Activated T-helper 17 cell treated with anti-CD3 and anti-CD28 coated beads, Interleukin-2, amount 50 U/mL, for 72 hours (primary cell): ENCODE results near the gene HOMER3. TPM values are rescaled to one million over a fixed set of nuclear protein-coding genes. Genes with fewer than 3 reads are reported as not detected.
"Not testable (repeated sequence)": the region's sequence is repeated elsewhere in the genome, so short reads cannot be mapped to it uniquely, and the experiment has no call there.

Experiments
- ATAC-seq: fragments of 150-1000 bp; cut with Tn5 transposase; replicated peaks from 2 replicates; pipeline ENCODE4 v1.10.0; 2021; ENCODE audit warnings: mild to moderate bottlenecking, moderate library complexity
- H3K27ac Mint-ChIP-seq: one replicate; pipeline ENCODE4 v1.8.0; 2022; ENCODE audit warnings: mixed read lengths
- H3K27me3 Mint-ChIP-seq: one replicate; pipeline ENCODE4 v1.8.0; 2022; ENCODE audit warnings: mixed read lengths
- H3K36me3 Mint-ChIP-seq: one replicate; pipeline ENCODE4 v1.8.0; 2022; ENCODE audit warnings: low read depth, mild to moderate bottlenecking, mixed read lengths
- H3K4me1 Mint-ChIP-seq: one replicate; pipeline ENCODE4 v1.8.0; 2022; ENCODE audit warnings: mixed read lengths
- H3K4me3 Mint-ChIP-seq: one replicate; pipeline ENCODE4 v1.8.0; 2022; ENCODE audit warnings: mild to moderate bottlenecking, mixed read lengths
- H3K9me3 Mint-ChIP-seq: one replicate; pipeline ENCODE4 v1.8.0; 2022; ENCODE audit warnings: mixed read lengths
- total RNA-seq, 2 donors: library from RNA; stranded (reverse); gene quantifications; one replicate each; pipeline ENCODE4 v1.2.3, GENCODE V29; 2022

The HOMER3 gene
- total RNA-seq, 2 donors from 2014 or later: 0.63 to 1.7 TPM

GRCh38 chr19:18967358-18968146, 26.5 kb upstream of the HOMER3 start:
- no peaks in the 10 kb centered on the region for H3K9me3 Mint-ChIP-seq
- H3K27me3 Mint-ChIP-seq: peaks cover 3% of the 10 kb centered on the region
- no peak overlapping the region for H3K4me3 Mint-ChIP-seq
- no peak overlapping the region for H3K27ac Mint-ChIP-seq
- no peak for ATAC-seq
- H3K36me3 Mint-ChIP-seq: no peaks in the 10 kb centered on the region
- no peaks in the 10 kb centered on the region for H3K4me1 Mint-ChIP-seq

DNA sequence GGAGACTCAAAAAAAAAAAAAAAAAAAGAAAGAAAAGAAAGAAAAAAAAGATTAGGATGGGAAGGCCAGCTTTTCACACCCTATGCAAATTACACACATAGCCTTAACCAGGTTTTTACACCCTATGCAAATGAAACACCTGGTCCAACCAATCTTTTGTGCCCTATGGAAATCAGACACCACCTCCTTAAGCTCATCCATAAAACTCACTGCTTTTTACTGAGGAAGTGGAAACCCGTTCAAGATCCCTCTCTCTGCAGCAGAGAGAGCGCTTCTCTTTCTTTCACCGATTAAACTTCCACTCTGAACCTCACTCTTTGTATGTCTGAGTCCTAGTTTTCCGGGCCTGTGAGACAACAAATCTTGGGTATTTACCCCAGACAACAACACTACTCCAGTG, 25.3 kb upstream of the HOMER3 start:
- no peaks in the 10 kb centered on the region for H3K36me3 Mint-ChIP-seq
- ATAC-seq: no peak
- peaks cover 10% of the 10 kb centered on the region for H3K4me1 Mint-ChIP-seq
- no peaks in the 10 kb centered on the region for H3K9me3 Mint-ChIP-seq
- no peak overlapping the region for H3K27ac Mint-ChIP-seq
- peaks cover 11% of the 10 kb centered on the region for H3K27me3 Mint-ChIP-seq
- H3K4me3 Mint-ChIP-seq: no peak overlapping the region

DNA sequence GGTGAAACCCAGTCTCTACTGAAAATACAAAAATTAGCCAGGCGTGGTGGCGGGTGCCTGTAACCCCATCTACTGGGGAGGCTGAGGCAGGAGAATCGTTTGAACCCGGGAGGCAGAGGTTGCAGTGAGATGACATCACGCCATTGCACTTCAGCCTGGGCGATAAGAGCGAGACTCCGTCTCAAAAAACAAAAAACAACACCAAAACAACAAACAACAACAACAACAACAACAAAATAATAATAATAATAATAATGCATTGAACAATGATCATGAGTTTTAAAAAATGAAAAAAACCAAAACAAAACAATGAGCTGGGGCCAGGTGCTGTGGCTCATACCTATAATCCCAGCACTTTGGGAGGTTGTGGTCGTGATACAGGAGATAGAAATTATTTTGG, 23.1 kb upstream of the HOMER3 start:
- Mint-ChIP-seq H3K36me3 (no peaks in the 10 kb centered on the region), H3K27me3 (peaks cover 12% of the 10 kb centered on the region), H3K27ac (no peak overlapping the region), H3K9me3 (no peaks in the 10 kb centered on the region), H3K4me3 (no peak overlapping the region), H3K4me1 (peaks cover 11% of the 10 kb centered on the region)
- no peak for ATAC-seq

DNA sequence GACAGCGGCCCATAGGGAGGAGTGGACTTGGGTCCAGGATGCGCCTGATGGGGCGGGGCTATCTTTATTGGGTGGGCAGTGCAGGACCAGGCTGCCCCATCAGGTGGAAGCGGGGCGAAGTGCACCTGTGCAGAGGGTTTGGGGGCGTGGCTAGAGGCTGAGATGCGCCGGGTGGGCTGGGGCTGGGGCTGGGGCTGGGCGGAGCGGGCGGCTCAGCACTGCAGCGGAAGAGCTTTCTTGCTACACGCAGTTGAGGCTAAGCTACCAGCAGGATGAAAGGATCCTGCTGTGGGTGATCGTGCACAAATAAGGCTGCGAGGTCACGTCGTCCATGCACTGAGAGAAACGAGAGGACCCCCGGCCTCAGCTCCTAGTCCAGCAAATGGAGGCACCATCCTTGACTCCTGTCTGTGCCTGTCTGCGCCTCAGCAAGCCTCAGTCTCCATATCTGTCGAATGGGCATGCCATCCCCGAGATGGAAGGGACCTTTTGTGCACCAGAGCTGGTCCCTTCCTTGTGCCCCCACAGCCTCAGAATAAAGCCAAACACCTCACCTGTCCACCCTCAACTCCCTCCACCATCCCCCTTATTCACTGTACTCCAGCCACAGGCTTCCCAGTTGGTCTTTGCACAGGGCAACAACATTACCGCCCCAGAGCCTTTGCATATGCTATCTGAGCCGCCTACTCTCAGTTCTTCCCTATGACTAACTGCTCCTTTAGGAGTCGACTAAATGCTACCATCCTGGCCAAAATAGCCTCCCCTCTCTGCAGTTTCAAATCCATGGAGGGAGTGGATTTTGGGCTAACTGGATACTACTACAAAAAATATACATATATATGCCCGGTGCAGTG, 21.0 kb upstream of the HOMER3 start:
- peak overlapping the region; percentile 4 for H3K4me3 Mint-ChIP-seq
- H3K4me1 Mint-ChIP-seq: peaks cover 11% of the 10 kb centered on the region
- no peak for ATAC-seq
- H3K9me3 Mint-ChIP-seq: no peaks in the 10 kb centered on the region
- no peaks in the 10 kb centered on the region for H3K36me3 Mint-ChIP-seq
- H3K27me3 Mint-ChIP-seq: peaks cover 9% of the 10 kb centered on the region
- no peak overlapping the region for H3K27ac Mint-ChIP-seq

- Mint-ChIP-seq H3K4me3 (no peak overlapping the region), H3K36me3 (no peaks in the 10 kb centered on the region), H3K27ac (no peak overlapping the region), H3K27me3 (peaks cover 9% of the 10 kb centered on the region), H3K4me1 (peaks cover 11% of the 10 kb centered on the region), H3K9me3 (no peaks in the 10 kb centered on the region)
- no peak for ATAC-seq
Measured at GRCh38 chr19:18960370-18960769, 19.4 kb upstream of the HOMER3 start.

GRCh38 chr19:18955042-18955441, 14.0 kb upstream of the HOMER3 start:
- H3K36me3 Mint-ChIP-seq: no peaks in the 10 kb centered on the region
- H3K27me3 Mint-ChIP-seq: no peaks in the 10 kb centered on the region
- ATAC-seq: no peak
- no peak overlapping the region for H3K4me3 Mint-ChIP-seq
- H3K27ac Mint-ChIP-seq: no peak overlapping the region
- no peaks in the 10 kb centered on the region for H3K9me3 Mint-ChIP-seq
- H3K4me1 Mint-ChIP-seq: no peaks in the 10 kb centered on the region

DNA sequence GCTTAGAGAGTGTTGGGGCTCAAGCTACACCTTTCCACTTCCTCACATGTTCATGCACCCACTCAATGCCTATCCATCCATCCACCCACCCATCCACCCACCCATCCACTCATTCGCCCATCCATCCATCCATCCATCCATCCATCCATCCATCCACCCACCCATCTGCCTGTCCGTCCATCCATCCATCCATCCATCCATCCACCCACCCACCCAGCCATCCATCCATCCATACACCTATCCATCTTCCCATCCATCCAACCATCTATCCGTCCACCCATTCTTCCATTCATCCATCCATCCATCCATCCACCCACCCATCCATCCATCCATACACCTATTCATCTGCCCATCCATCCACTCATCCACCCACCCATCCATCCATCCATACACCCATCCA, 13.1 kb upstream of the HOMER3 start:
- Mint-ChIP-seq H3K4me1 (no peaks in the 10 kb centered on the region), H3K27me3 (no peaks in the 10 kb centered on the region), H3K36me3 (no peaks in the 10 kb centered on the region), H3K27ac (no peak overlapping the region), H3K4me3 (no peak overlapping the region), H3K9me3 (no peaks in the 10 kb centered on the region)
- no peak for ATAC-seq

DNA sequence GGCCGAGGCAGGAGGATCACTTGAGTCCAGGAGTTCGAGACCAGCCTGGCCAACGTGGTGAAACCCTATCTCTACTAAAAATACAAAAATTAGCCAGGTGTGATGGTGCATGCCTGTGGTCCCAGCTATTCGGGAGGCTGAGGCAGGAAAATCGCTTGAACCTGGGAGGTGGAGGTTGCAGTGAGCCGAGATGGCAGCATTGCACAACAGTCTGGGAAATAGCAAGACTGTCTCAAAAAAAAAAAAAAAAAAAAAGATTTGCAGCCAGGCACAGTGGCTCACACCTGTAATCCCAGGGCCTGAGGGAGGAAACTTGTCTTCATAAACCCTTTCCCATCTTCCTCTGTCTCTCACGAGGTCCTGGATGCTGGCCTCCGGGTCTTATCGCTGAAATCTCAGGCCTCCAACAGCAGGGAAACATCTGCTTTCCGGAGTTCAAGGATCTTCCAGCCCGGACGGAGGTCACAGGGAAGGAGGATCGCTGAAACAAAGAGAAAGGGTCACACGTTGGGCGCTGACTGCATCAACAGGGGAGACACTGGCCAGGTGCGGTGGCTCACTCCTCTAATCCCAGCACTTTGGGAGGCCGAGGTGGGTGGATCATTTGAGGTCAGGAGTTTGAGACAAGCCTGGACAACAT, 11.5 kb upstream of the HOMER3 start:
- not testable (repeated sequence) for H3K4me1 Mint-ChIP-seq, H3K4me3 Mint-ChIP-seq, H3K36me3 Mint-ChIP-seq, H3K9me3 Mint-ChIP-seq, ATAC-seq, H3K27me3 Mint-ChIP-seq, H3K27ac Mint-ChIP-seq

DNA sequence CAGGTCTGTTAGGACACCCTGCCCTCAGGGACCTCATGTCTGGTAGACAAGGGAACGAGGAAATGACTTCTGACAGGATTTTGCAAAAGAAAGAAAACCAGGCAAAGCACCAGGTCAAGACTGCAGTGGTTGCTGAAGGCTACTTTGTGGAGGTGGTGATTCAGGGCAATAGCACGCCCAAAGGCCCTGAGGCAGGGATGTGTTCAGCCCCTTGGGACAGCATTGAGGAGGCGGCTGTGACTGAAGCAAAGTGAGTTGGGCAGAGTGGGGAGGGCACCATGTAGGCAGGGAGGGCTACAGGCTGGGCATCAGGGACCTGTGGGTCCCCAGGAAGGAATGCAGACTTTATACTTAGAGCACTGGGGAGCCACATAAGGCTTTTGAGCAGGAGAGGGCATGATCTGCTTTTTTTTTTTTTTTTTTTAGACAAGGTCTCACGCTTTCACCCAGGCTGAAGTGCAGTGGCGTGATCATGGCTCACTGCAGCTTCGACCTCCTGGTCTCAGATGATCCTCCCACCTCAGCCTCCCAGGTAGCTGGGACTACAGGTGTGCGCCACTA, 10.8 kb upstream of the HOMER3 start:
- no peaks in the 10 kb centered on the region for H3K4me1 Mint-ChIP-seq
- no peak for ATAC-seq
- H3K4me3 Mint-ChIP-seq: no peak overlapping the region
- H3K9me3 Mint-ChIP-seq: no peaks in the 10 kb centered on the region
- H3K27ac Mint-ChIP-seq: no peak overlapping the region
- no peaks in the 10 kb centered on the region for H3K36me3 Mint-ChIP-seq
- H3K27me3 Mint-ChIP-seq: no peaks in the 10 kb centered on the region

DNA sequence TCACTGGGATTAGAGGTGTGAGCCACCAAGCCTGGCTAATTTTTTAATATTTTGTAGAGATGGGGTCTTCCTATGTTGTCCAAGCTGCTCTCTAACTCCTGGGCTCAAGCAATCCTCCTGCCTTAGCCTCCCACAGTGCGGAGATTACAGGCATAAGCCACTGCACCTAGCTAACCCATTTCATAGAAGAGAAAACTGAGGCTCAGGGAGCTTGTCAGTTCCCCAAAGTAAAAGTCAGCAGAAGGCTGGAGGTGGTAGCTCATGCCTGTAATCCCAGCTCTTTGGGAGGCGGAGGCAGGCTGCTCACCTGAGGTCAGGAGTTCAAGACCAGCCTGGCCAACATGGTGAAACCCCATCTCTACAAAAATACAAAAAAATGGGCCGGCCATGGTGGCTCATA, 8.8 kb upstream of the HOMER3 start:
- no peaks in the 10 kb centered on the region for H3K4me1 Mint-ChIP-seq
- H3K27ac Mint-ChIP-seq: no peak overlapping the region
- no peaks in the 10 kb centered on the region for H3K27me3 Mint-ChIP-seq
- no peaks in the 10 kb centered on the region for H3K9me3 Mint-ChIP-seq
- no peak for ATAC-seq
- H3K4me3 Mint-ChIP-seq: no peak overlapping the region
- no peaks in the 10 kb centered on the region for H3K36me3 Mint-ChIP-seq

GRCh38 chr19:18948976-18949356, 7.9 kb upstream of the HOMER3 start:
- Mint-ChIP-seq H3K4me1 (no peaks in the 10 kb centered on the region), H3K4me3 (no peak overlapping the region), H3K27ac (no peak overlapping the region), H3K27me3 (no peaks in the 10 kb centered on the region), H3K9me3 (no peaks in the 10 kb centered on the region), H3K36me3 (no peaks in the 10 kb centered on the region)
- ATAC-seq: no peak

DNA sequence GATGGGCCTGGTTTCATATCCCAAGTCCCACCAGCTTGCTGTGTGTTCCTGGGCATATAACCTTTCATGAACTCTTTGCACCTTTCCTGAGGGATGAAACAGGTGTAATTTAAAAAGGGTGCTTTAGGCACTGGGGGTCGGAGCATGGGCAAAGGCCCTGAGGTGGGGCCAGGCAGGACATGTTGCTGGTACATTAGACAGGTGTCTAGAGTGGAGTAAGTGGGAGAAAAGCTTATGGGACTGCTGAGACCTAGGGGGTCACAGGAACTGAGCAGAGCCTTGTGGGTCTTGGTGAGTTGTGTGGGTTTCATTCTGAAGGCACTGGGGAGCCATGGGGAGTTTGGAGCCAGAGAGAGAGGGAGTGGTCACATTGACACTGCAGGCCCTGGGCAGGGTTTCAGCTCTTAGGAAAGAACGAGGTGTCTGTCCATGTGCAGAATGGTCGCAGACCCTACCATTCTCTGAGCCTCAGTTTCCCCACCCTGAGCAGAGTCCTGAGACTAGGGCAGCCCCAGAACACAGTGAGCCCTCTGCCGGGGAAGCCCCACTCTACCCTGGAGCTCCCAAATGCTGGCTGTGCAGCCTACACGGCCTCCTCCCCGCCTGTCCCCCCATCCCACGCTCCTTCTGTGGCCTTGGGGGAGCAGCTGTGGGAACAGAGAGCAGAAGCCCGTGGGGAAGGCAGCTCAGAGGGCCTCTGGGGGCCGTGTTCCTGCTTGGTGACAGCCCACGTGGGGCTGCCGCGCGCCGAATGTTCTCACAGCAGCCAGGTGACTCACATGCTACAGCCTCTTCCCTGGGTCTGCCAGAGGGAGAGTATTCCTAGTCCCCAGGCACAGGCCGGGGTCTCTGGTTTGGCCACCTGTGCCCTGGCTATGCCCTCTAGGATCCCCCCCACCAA, 7.3 kb upstream of the HOMER3 start:
- no peaks in the 10 kb centered on the region for H3K36me3 Mint-ChIP-seq

DNA sequence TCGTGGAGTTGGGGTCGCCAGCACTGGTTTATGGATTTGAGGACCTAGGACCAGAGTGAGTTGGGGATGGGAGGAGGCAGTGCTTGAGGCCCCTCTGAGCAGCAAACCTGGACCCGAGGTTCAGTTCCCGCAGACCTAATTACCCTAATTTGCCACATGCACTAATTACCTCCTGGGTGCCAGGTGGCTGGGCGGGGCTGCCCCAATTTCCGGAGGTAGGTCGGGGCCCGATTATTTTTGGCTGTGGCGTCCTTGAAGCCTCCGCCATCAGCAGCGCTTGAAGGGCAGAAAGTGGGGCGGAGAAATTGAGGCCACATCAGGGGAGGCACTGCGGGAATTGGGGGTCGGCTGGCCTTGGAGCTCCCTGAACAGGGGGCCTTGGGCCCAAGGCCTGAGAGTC, 5.9 kb upstream of the HOMER3 start:
- no peaks in the 10 kb centered on the region for H3K36me3 Mint-ChIP-seq
- no peaks in the 10 kb centered on the region for H3K9me3 Mint-ChIP-seq
- H3K27me3 Mint-ChIP-seq: no peaks in the 10 kb centered on the region
- no peak overlapping the region for H3K4me3 Mint-ChIP-seq
- H3K27ac Mint-ChIP-seq: no peak overlapping the region
- H3K4me1 Mint-ChIP-seq: no peaks in the 10 kb centered on the region
- no peak for ATAC-seq

More for the DNA sequence above, 7.3 kb upstream of the HOMER3 start:
- Mint-ChIP-seq H3K27me3 (no peaks in the 10 kb centered on the region), H3K4me1 (no peaks in the 10 kb centered on the region), H3K9me3 (no peaks in the 10 kb centered on the region), H3K4me3 (no peak overlapping the region), H3K27ac (no peak overlapping the region)
- no peak for ATAC-seq

GRCh38 chr19:18946335-18946734, 5.3 kb upstream of the HOMER3 start:
- H3K9me3 Mint-ChIP-seq: no peaks in the 10 kb centered on the region
- no peaks in the 10 kb centered on the region for H3K27me3 Mint-ChIP-seq
- H3K4me3 Mint-ChIP-seq: no peak overlapping the region
- no peak overlapping the region for H3K27ac Mint-ChIP-seq
- no peak for ATAC-seq
- H3K36me3 Mint-ChIP-seq: no peaks in the 10 kb centered on the region
- H3K4me1 Mint-ChIP-seq: no peaks in the 10 kb centered on the region
